K562 (cell line): ENCODE results near the gene CCDC102B. TPM values are rescaled to one million over a fixed set of nuclear protein-coding genes. Genes with fewer than 3 reads are reported as not detected.

ENCODE experiments used
- ATAC-seq: fragments of 200-7000 bp; cut with Tn5 transposase; 3 replicates; pipeline ENCODE4 v1.9.1; 2020; ENCODE audit warnings: moderate library complexity
- BruUV-seq: library from RNA; stranded (reverse); fragments of 400-500 nt; replicated peaks from 2 replicates; lab custom pipeline; 2021; lab: Mats Ljungman, UMichigan
- CTCF ChIA-PET: fragments of 300-600 bp; formaldehyde crosslinking; extraction: SDS; loops from one replicate; lab custom pipeline; 2021; ENCODE audit warnings: low intra/inter-chr PET ratio; lab: Yijun Ruan, JAX
- POLR2A ChIA-PET: fragments of 300-600, 350-650 bp; sonication (Branson Sonifier 250); formaldehyde crosslinking; extraction: SDS; loops from one replicate; lab custom pipeline; 2021; ENCODE audit warnings: antibody characterized with exemption, inconsistent platforms; lab: Yijun Ruan, JAX
- DNase-seq, 4 experiments: peaks; one replicate each; pipeline versions ENCODE4 v3.0.0 to v3.0.0-alpha.2; 2011 to 2018; ENCODE audit warnings: low spot score in 3 of 4, mixed read lengths in 3 of 4; ENCODE audit errors: extremely low read depth in 1 of 4
- FAIRE-seq: peaks from 2 replicates; lab custom pipeline; 2011; peaks lifted over from hg19 to GRCh38; lab: Jason Lieb, UNC
- H2AFZ ChIP-seq: 2 replicates; pipeline ENCODE4 v1.6.0; 2011; ENCODE audit warnings: low read depth, low read length, control low read depth, inconsistent platforms
- H3K27ac ChIP-seq: fragments of 200-600 bp; 3 replicates; pipeline ENCODE4 v1.8.0; 2011; ENCODE audit warnings: low read depth, mild to moderate bottlenecking, control low read depth, inconsistent platforms, low read length, moderate library complexity, mixed read lengths; ENCODE audit errors: extremely low read depth
- H3K27me3 ChIP-seq, 2 experiments: fragments of 300-600 bp in 1 of 2; 2 replicates in 1 of 2; 3 replicates in 1 of 2; pipeline versions ENCODE4 v1.6.0 to v1.8.0; 2011; ENCODE audit warnings: inconsistent platforms in 2 of 2, low read length in 2 of 2, mild to moderate bottlenecking in 1 of 2, mixed read lengths in 1 of 2, moderate library complexity in 1 of 2; ENCODE audit not compliant: control insufficient read depth in 2 of 2, insufficient read depth in 2 of 2
- H3K36me3 ChIP-seq: fragments of 300-600 bp; 3 replicates; pipeline ENCODE4 v1.8.0; 2011; ENCODE audit warnings: mild to moderate bottlenecking, low read length, inconsistent platforms; ENCODE audit not compliant: control insufficient read depth, insufficient read depth
- H3K4me1 ChIP-seq, 2 experiments: fragments of 200-600 bp in 1 of 2; replicated peaks in 1 of 2; 2 replicates in 1 of 2; 3 replicates in 1 of 2; pipeline versions ENCODE4 v1.5.1 to v1.8.0; 2011; ENCODE audit warnings: inconsistent platforms in 2 of 2, low read length in 2 of 2, mild to moderate bottlenecking in 1 of 2, mixed read lengths in 1 of 2, moderate library complexity in 1 of 2; ENCODE audit not compliant: control insufficient read depth in 2 of 2, insufficient read depth in 2 of 2
- H3K4me2 ChIP-seq: 2 replicates; pipeline ENCODE4 v1.6.1; 2011; ENCODE audit warnings: low read length, control low read depth, inconsistent platforms, mixed read lengths; ENCODE audit not compliant: insufficient read depth
- H3K4me3 ChIP-seq: fragments of 200-600 bp; sonication (generic), shearing (Covaris generic); 2 replicates; pipeline ENCODE4 v1.5.1; 2016; ENCODE audit warnings: control low read depth, inconsistent platforms
- H3K79me2 ChIP-seq: fragments of 200-600 bp; 3 replicates; pipeline ENCODE4 v1.8.0; 2011; ENCODE audit warnings: low read length, inconsistent platforms; ENCODE audit not compliant: control insufficient read depth, insufficient read depth
- H3K9ac ChIP-seq, 2 experiments: 2 replicates each; pipeline versions ENCODE4 v1.6.0 to v1.6.1; 2011; ENCODE audit warnings: low read depth in 2 of 2, low read length in 2 of 2, control low read depth in 1 of 2, inconsistent platforms in 1 of 2, mild to moderate bottlenecking in 1 of 2, mixed read lengths in 1 of 2; ENCODE audit not compliant: insufficient read depth in 1 of 2
- H3K9me1 ChIP-seq: one replicate; pipeline ENCODE4 v1.6.0; 2011; ENCODE audit warnings: inconsistent platforms, mild to moderate bottlenecking, low read length, moderate library complexity; ENCODE audit not compliant: control insufficient read depth, insufficient read depth
- H3K9me3 ChIP-seq: replicated peaks from 2 replicates; pipeline ENCODE4 v1.5.1; 2011; ENCODE audit warnings: low read depth, low read length, inconsistent platforms; ENCODE audit not compliant: control insufficient read depth, insufficient read depth
- H4K20me1 ChIP-seq: replicated peaks from 2 replicates; pipeline ENCODE4 v1.6.1; 2011; ENCODE audit warnings: low read length, inconsistent platforms, mixed read lengths; ENCODE audit not compliant: control insufficient read depth, insufficient read depth
- CBX5 ChIP-seq: IDR thresholded peaks from 2 replicates; pipeline ENCODE4 v1.6.1; 2014; ENCODE audit warnings: low read depth, borderline replicate concordance
- CHCHD3 ChIP-seq: fragments of 250-450 bp; sonication (Bioruptor Pico); IDR thresholded peaks from 2 replicates; pipeline ENCODE4 v2.1.2; 2022; ENCODE audit warnings: mild to moderate bottlenecking
- COPS2 ChIP-seq: fragments of 450-650 bp; conservative IDR thresholded peaks from 2 replicates; pipeline ENCODE4 v1.6.1; 2016; ENCODE audit warnings: mild to moderate bottlenecking, moderate library complexity
- CSDE1 ChIP-seq, 2 experiments: fragments of 450-650 bp; IDR thresholded peaks; 2 replicates each; pipeline ENCODE4 v1.6.1; 2016; ENCODE audit warnings: mild to moderate bottlenecking in 1 of 2
- GATA2 ChIP-seq: sonication (generic); formaldehyde crosslinking; IDR thresholded peaks from 2 replicates; pipeline ENCODE4 v1.4.0; 2020; ENCODE audit warnings: mild to moderate bottlenecking, missing genetic modification reagents
- KLF1 ChIP-seq: fragments of 450-650 bp; IDR thresholded peaks from 2 replicates; pipeline ENCODE4 v1.6.1; 2016; ENCODE audit warnings: missing genetic modification characterization, missing compliant biosample characterization
- NCOA4 ChIP-seq: fragments of 450-650 bp; IDR thresholded peaks from 2 replicates; pipeline ENCODE4 v1.6.1; 2018; ENCODE audit warnings: mild to moderate bottlenecking; ENCODE audit not compliant: partially characterized antibody
- PBX2 ChIP-seq, 2 experiments: IDR thresholded peaks in 1 of 2; conservative IDR thresholded peaks in 1 of 2; 2 replicates each; pipeline ENCODE4 v1.6.1; 2016; ENCODE audit warnings: low read depth in 2 of 2, mild to moderate bottlenecking in 1 of 2, missing compliant biosample characterization in 1 of 2, missing genetic modification characterization in 1 of 2, moderate library complexity in 1 of 2
- PTTG1 ChIP-seq: fragments of 450-650 bp; IDR thresholded peaks from 2 replicates; pipeline ENCODE4 v1.6.1; 2016; ENCODE audit warnings: low read depth, mild to moderate bottlenecking, missing genetic modification characterization, missing compliant biosample characterization
- SREBF1 ChIP-seq: fragments of 150-350 bp; IDR thresholded peaks from 2 replicates; pipeline ENCODE4 v1.6.1; 2014; ENCODE audit warnings: antibody characterized with exemption, low read depth, low read length, borderline replicate concordance
- SUPT5H ChIP-seq: fragments of 450-650 bp; IDR thresholded peaks from 2 replicates; pipeline ENCODE4 v1.6.1; 2016
- TCF7 ChIP-seq: sonication (generic); IDR thresholded peaks from 2 replicates; pipeline ENCODE4 v1.6.1; 2016; ENCODE audit warnings: antibody characterized with exemption, borderline replicate concordance
- THRAP3 ChIP-seq: fragments of 450-650 bp; IDR thresholded peaks from 2 replicates; pipeline ENCODE4 v1.6.1; 2016; ENCODE audit warnings: mild to moderate bottlenecking, inconsistent platforms, borderline replicate concordance
- ZBTB33 ChIP-seq: sonication (generic); formaldehyde crosslinking; IDR thresholded peaks from 2 replicates; pipeline ENCODE4 v1.8.1; 2023; ENCODE audit warnings: mild to moderate bottlenecking, missing genetic modification reagents
- ZNF197 ChIP-seq: fragments of 200-800 bp; sonication (Bioruptor generic); IDR thresholded peaks from 2 replicates; pipeline ENCODE4 v1.6.1; 2016; ENCODE audit warnings: low read depth, missing genetic modification characterization, missing compliant biosample characterization
- ZNF507 ChIP-seq: conservative IDR thresholded peaks from 2 replicates; pipeline ENCODE4 v1.6.1; 2017; ENCODE audit warnings: missing genetic modification characterization, missing compliant biosample characterization
- ZNF518B ChIP-seq: fragments of 250-450 bp; sonication (Bioruptor Pico); IDR thresholded peaks from 2 replicates; pipeline ENCODE4 v1.5.0; 2021; ENCODE audit warnings: mild to moderate bottlenecking, moderate library complexity
- WGBS: fragments of 100-300 bp; shearing (Covaris generic); methylation state at CpG from one replicate; pipeline ENCODE4 v1.1.6; 2016; ENCODE audit warnings: low coverage, mixed read lengths; ENCODE audit not compliant: insufficient coverage; ENCODE audit errors: missing lambda C conversion rate; 5-methylcytosine and 5-hydroxymethylcytosine counted together
- in situ Hi-C: fragments of 300-500 bp; cut with MboI; formaldehyde crosslinking; loops from 4 replicates; pipeline ENCODE4 v1.15.0; 2018; ENCODE audit warnings: inconsistent platforms, mixed read lengths
- intact Hi-C: fragments of 100-400 bp; cut with micrococcal nuclease; formaldehyde crosslinking; loops from 2 replicates; pipeline ENCODE4 v1.14.2; 2022
- polyA plus RNA-seq, 8 experiments: library from polyadenylated mRNA; depleted of rRNA in 4 of 8; stranded (reverse) in 5 of 8; unstranded in 3 of 8; fragments of >200 nt; fragmentation: Nextera tagmentation in 2 of 8; fragmentation: Illumina TruSeq in 1 of 8; extraction: Ambion mirVana in 2 of 8; extraction: Trizol in 1 of 8; gene quantifications; 2 replicates each; pipeline versions ENCODE4 v1.2.1 to v1.2.3, GENCODE V29; 2011 to 2014; ENCODE audit warnings: inconsistent platforms in 1 of 8, missing spikeins in 1 of 8
- total RNA-seq, 7 experiments: library from RNA; depleted of rRNA in 6 of 7; stranded (reverse); fragments of >200 nt in 6 of 7; fragmentation: Illumina TruSeq in 2 of 7; extraction: Trizol in 2 of 7; gene quantifications; 2 replicates each; pipeline versions ENCODE4 v1.2.1 to v1.2.3, GENCODE V29; 2011 to 2021; ENCODE audit warnings: low replicate concordance in 1 of 7

The CCDC102B gene
- total and polyA plus RNA-seq, 9 of the 15 experiments (the other 6 are each of a cell fraction or from before 2014, with no cell fraction given) = 0.18 to 1.5 (median 0.73) TPM

- Histone ChIP-seq H3K9me3 (no peaks in the 10 kb centered on the region), H3K9me1 (no peaks in the 10 kb centered on the region), H3K27ac (no peak overlapping the region), H2AFZ (no peak overlapping the region), H3K4me2 (no peak overlapping the region), H3K36me3 (no peaks in the 10 kb centered on the region), H4K20me1 (no peaks in the 10 kb centered on the region), H3K4me1 (no peaks in the 10 kb centered on the region), H3K4me3 (no peak overlapping the region), H3K9ac (no peak overlapping the region), H3K27me3 (no peaks in the 10 kb centered on the region), H3K79me2 (no peaks in the 10 kb centered on the region)
- ChIA-PET CTCF (no interaction called here), POLR2A (no interaction called here)
- DNase-seq (no peak), FAIRE-seq (no peak), ATAC-seq (no peak)
- in situ Hi-C loops (no loop called here), intact Hi-C loops (no loop called here)
- 2% methylated on average over 5 of the region's 5 CpGs for WGBS
- BruUV-seq = no TSS peak
- TF ChIP-seq PTTG1 (tag) = no peak
- TF ChIP-seq CBX5 = no peak
- no peak for TF ChIP-seq ZNF507 (tag)
- TF ChIP-seq NCOA4 = no peak
- TF ChIP-seq ZBTB33 (CRISPR knock-in tag) = no peak
- no peak for TF ChIP-seq CHCHD3 (CRISPR knock-in tag)
- TF ChIP-seq CSDE1 (IDR thresholded peaks at IDR 0.05) = no peak
- no peak for TF ChIP-seq ZNF197
- no peak for TF ChIP-seq PBX2 (CRISPR knock-in tag; IDR thresholded peaks at IDR 0.05; ENCODE audit: low read depth)
- no peak for TF ChIP-seq PBX2 (tag; conservative IDR thresholded peaks at IDR 0.05; ENCODE audit: low read depth)
- no peak for TF ChIP-seq KLF1 (tag)
- no peak for TF ChIP-seq ZNF518B (CRISPR knock-in tag)
- TF ChIP-seq COPS2 = no peak
- no peak for TF ChIP-seq GATA2
- no peak for TF ChIP-seq SREBF1
- no peak for TF ChIP-seq SUPT5H
- TF ChIP-seq THRAP3 = no peak
- no peak for TF ChIP-seq TCF7
Observed at GRCh38 chr18:69008538-69008937, 210.7 kb downstream of the CCDC102B start.
